ENCODE measurements around the gene SRSF5.

Gene SRSF5

DNA sequence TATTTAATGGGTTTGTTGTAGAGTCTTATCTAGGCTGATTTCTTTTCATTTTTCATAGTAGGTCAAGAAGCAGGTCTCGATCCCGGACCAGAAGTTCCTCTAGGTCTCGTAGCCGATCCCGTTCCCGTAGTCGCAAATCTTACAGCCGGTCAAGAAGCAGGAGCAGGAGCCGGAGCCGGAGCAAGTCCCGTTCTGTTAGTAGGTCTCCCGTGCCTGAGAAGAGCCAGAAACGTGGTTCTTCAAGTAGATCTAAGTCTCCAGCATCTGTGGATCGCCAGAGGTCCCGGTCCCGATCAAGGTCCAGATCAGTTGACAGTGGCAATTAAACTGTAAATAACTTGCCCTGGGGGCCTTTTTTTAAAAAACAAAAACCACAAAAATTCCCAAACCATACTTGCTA, 4.2 kb downstream of the SRSF5 start:
- DNase-seq = no peak

- no peak for DNase-seq
Measured at GRCh38 chr14:69772082-69773017, 5.4 kb downstream of the SRSF5 start.

- DNase-seq = no peak
Measured at GRCh38 chr14:69773571-69774276, 6.8 kb downstream of the SRSF5 start.

GRCh38 chr14:69775012-69775411, 8.1 kb downstream of the SRSF5 start:
- no peak for DNase-seq

DNA sequence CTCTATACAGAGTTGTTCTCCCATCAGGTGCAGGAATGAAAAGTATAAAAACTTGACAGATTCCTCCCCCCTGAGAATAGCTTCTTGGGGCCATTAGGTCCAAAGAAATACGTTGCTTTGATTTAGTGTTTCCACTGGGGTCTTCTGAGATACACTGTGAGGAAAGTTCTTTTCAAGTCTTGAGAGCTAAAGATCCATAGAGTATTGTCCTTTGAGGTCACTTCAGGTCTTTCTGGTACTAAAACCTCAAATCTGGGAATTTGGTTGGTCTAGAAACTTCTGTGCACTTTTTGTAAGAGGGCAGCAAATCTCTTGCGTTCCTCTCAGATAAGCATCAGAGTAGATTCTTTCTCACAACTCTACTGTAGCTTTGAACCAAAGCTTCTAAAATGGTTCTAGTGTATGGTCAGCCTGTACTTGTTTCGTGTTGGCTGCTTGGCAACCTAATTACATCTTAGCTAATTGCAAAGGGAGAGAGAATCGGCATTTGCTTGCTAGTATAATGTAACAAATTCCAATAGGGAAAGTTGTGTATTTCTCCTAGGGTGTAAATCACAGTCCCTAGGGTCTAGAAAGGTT, 10.0 kb downstream of the SRSF5 start:
- no peak for DNase-seq

- no peak for DNase-seq
Measured at GRCh38 chr14:69779088-69779487, 12.1 kb downstream of the SRSF5 start.

DNA sequence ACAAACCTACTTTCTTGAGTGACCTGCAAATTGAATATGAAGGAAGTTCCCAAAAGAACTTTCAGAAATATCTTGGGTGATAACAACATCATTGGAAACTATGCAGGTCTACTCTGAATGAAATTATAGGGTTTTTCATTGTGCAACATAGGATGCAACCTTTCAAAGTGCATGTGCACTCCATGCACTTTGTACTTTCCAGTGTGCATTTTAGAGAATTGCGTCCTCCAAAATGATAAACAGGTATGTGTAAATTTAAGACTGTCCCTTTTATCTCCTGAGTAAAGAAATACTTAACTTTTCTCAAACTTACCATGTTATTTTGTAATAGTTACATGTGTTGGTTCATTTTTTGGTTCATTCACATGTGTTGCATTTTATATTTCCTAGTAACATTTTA, 13.2 kb downstream of the SRSF5 start:
- no peak for DNase-seq

- DNase-seq = no peak
Measured at GRCh38 chr14:69780952-69781351, 14.0 kb downstream of the SRSF5 start.

DNA sequence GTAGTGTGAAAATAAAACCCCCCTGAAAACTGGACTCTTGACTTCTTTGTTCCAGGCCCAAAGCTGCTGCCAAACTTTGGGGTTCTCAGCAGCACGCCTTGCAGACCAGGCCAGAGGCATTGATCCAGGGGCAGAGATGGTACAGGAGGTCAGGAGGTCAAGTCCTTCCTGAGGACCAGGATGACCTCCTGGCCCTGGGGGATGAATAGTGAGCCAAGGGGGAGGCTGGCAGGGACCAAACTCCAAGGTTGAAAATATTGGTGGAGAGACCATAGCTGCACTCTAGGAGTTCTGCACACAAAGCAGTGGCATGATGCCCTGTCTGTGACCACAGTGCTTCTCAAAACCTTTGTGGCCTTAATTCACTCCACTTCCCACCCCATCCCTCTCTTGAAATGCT, 18.0 kb downstream of the SRSF5 start:
- DNase-seq = no peak

GRCh38 chr14:69786603-69787002, 19.7 kb downstream of the SRSF5 start:
- DNase-seq = no peak

DNA sequence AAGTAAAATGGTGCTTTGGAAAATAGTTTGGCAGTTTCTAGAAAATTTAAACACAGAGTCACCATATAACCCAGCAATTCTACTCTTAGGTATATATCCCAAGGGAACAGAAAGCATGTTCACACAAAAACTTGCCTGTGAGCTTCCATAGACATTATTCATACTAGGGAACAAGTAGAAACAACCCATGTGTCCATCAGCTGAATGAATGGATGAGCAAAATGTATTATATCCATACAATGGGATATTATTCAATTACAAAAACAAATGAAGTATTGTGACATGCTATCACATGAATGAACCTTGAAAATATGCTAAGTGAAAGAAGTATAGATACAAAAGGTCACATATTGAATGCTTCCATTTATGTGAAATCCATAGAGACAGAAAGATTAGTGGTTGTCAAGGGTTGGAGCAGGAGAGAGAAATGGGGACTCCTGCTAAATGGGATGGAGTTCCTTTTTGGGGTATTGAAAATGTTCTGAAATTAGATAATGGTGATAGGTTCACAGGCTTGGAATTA, 22.2 kb downstream of the SRSF5 start:
- no peak for DNase-seq

DNA sequence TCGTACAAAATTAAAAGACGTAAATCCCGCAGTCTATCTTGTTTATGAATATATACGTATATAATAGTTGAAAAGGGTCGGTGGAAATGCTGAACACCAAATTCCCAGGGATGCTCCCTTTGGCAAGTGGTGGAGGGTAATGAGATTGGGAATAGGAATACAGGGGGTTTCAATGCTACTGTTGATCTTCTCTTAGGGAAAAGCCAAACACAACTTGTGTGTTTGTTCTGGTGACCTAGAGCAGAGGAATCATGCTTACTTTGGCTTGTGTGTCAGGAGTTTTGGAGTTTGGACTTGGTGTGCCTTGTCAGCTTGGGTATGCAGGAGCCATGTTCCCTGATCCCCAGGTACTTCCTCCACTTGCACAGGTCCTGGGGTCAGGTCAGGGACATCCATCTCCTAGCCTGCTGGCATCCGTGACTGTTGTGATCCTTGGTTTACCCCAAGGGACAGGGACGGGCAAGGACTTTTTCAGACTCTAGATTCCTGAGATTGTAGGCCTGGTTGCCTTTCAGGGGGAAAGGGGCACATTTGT, 26.0 kb downstream of the SRSF5 start:
- DNase-seq = no peak

- DNase-seq = no peak
Measured at GRCh38 chr14:69794791-69795190, 27.8 kb downstream of the SRSF5 start.

GRCh38 chr14:69795691-69796090, 28.7 kb downstream of the SRSF5 start:
- no peak for DNase-seq

DNA sequence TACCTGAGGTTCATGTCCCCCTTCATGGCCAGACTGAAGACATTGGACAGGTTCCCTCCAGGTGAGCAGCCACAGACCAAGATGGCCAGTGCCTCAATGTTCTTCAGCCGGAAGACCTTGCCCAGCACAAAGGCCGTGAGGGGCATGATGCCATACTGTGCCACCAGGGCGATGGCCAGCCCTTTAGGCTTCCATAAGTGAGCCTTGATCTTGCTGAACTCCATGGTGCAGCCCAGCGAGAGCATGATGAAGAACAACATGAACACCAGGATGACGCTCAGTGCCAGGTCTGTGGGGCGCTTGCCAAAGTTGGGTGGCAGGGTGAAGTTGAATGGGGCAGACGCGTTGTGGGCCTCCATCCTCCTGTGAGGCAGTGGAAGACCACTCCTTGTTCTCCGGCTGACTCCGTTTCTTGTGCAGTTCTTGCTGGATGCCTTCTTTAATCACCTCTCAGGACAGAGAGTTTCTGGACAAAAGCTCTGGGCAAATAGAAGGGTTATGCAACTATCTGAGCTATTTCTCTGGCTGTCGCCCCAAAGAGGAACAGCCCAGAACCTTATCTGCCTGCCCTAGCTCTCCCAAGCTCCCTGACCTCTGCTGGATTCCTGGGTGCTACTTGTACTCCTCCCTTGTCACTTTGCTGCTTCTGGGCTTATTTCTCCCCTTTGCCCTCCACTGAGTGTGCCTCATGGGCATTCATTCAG, 30.0 kb downstream of the SRSF5 start, which contains the start of gene SLC10A1:
TSS of gene SLC10A1 (minus strand) at position 445 of the 704 bp plus-strand sequence. CDS start at position 359, 86 bp downstream.
- no peak for DNase-seq

GRCh38 chr14:69797573-69798338, 30.8 kb downstream of the SRSF5 start:
- no peak for DNase-seq

DNA sequence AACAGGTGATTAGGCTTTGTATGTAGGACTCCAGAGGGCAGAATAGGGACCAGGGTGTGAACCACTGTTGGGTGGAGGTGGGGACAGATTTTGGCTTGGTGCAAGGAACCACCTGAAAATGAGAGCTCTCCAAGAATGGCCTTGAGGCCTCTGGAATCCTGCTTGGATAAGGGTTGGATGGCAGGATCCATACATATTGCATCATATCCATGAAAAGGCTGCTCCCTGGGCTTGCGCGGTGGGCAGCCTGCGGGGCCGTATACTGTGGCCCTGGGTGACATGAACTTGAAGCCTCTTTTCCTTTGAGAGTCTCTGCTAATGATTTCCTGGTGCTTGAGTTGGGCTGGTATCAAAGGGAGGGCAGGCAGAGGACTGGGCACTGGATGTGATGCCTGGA, 31.4 kb downstream of the SRSF5 start:
- DNase-seq = no peak

DNA sequence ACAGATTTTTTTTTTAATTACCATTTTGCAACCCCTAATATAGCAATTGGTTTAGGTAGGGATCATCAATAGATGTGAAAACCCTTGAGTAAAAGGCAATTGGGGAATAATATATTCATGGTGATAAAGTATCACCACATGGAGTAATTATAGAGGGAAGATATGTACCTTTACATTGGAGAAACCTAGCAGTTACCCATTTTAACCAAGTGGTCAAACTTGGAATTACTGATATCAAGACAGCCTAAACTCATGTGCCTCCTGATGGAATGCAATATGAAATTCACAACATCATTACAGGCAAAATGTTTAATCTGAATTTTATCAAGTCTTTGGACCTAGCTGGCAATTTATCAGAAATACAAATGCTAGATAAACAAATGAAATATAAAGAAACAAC, 36.8 kb downstream of the SRSF5 start:
- no peak for DNase-seq

GRCh38 chr14:69804902-69805301, 38.0 kb downstream of the SRSF5 start:
- no peak for DNase-seq

DNA sequence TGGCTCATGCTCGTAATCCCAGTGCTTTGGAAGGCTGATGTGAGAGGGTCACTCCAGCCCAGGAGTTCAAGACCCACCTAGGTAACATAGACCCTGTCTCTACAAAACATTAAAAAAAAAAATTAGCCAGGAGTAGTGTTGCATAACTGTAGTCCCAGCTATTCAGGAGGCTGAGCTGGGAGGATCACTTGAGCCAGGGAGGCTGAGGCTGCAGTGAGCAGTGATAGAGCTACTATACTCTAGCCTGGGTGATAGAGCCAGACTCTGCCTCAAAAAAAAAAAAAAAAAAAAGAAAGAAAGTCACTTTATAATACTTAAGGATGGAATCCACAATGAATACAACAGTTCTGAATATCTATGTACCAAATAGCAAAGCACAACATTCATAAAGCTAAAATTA, 40.2 kb downstream of the SRSF5 start:
- DNase-seq = no peak

DNA sequence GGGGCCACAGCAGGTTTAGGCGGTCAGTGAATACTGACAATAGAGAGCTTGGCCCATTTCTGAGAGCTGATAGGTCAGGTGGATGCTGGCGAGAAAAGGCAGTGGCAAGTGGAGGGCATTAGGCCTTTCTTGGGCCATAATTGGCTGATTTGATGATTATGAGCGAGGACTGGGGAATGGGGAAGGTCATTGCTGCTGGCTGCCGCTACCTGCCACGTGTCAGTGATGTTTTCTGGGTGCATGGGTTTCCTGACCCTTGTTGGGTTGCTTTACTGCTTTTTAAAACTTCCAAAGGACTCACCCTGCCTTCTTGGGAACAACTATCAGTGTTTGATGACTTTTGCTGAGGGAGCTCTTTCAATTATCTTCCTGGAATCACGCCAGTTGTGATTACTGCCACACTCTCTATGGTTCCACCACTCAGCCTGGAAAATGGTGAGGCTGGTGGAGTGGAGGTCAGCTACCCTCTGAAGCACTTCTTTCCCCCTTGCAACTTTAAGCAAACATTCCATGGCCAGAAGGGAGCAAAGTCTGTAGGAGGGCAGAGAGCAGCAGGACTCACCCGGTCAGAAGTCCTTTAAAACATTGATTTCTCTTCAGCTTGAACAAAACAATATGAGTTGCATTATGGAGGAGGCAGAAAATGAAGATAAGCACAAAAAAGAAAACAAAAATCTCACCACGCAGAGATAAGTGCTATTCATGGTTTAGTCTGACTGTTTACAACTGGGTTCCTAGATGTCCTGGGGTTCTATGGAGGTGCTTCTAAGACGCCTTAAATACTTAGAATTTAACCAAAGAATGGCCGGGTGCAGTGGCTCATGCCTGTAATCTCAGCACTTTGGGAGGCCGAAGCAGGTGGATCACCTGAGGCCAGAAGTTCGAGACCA, 42.2 kb downstream of the SRSF5 start:
- no peak for DNase-seq
